ENCODE measurements around the gene FAM170B. TPM values are rescaled to one million over a fixed set of nuclear protein-coding genes. Genes with fewer than 3 reads are reported as not detected.

FAM170B gene
- total and polyA plus RNA-seq, 2 of the 4 experiments (the other 2 are of a cell fraction), result not detected

DNA sequence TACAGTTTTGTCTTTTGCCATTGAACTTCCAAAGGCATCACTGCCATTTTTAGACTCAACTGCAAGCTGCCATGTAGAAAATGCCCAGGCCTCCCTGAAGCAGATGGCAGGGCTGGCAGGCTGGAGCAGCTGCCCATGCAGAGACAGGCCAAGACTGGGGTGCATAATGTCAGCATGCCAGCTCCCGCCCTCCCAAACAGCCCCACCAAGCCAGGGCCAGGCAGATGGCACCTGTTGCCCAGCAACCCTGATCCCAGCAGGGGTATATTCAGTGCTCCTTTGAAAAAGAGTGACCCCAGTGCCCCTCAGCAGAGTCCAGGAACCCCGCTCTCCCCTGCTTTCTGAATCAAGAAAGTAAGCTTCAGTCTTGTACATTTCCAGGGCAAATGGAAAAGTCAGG lies 51.1 kb downstream of the FAM170B start:
- Histone ChIP-seq H2AK9ac (replicated peaks; ENCODE audit: low read depth, low read length, poor library complexity) (no peak overlapping the region), H4K91ac (ENCODE audit: insufficient read depth, low read depth, low read length) (no peak overlapping the region), H4K5ac (ENCODE audit: low read depth, low read length) (no peak overlapping the region), H3K9ac (ENCODE audit: low read depth, low read length) (no peak overlapping the region), H3K14ac (replicated peaks; ENCODE audit: low read depth, low read length) (no peak overlapping the region), H3K4ac (ENCODE audit: low read depth, low read length) (no peak overlapping the region), H2BK120ac (ENCODE audit: low read depth, low read length) (no peak overlapping the region), H2AK5ac (ENCODE audit: low read depth, low read length) (no peak overlapping the region), H2BK15ac (ENCODE audit: low read depth, low read length) (no peak overlapping the region), H3K4me1 (ENCODE audit: control insufficient read depth, insufficient read depth, low read length) (peaks cover 1% of the 10 kb centered on the region; the same call in 1 of the 2 replicates), H3K18ac (ENCODE audit: low read depth, low read length) (no peak overlapping the region), H3K23ac (ENCODE audit: low read depth, low read length) (no peak overlapping the region), H3K27me3 (ENCODE audit: control insufficient read depth, insufficient read depth, low read length) (no peaks in the 10 kb centered on the region), H3K9me1 (ENCODE audit: insufficient read depth, low read length) (peaks cover 3% of the 10 kb centered on the region; the same call in 1 of the 2 replicates), H3K79me1 (ENCODE audit: low read depth in 1 of 2, low read length in 2 of 2) (peaks cover 0 to 6% of the 10 kb centered on the region in 2 experiments; a peak in 1 of 4 replicates), H4K20me1 (ENCODE audit: insufficient read depth, low read length) (no peaks in the 10 kb centered on the region), H3K4me2 (ENCODE audit: low read depth, low read length) (no peak overlapping the region), H3K9me3 (ENCODE audit: control insufficient read depth, insufficient read depth, low read length) (peaks cover 3% of the 10 kb centered on the region; the same call in 1 of the 2 replicates), H3K56ac (ENCODE audit: extremely low read depth, insufficient read depth, low read length) (no peak overlapping the region), H3K27ac (ENCODE audit: insufficient read depth, low read length) (no peak overlapping the region), H4K8ac (ENCODE audit: low read depth in 2 of 2, low read length in 2 of 2) (no peak overlapping the region), H3K4me3 (ENCODE audit: insufficient read depth, low read depth, low read length) (no peak overlapping the region), H3K36me3 (ENCODE audit: control insufficient read depth, insufficient read depth, low read length) (no peaks in the 10 kb centered on the region; the same call in none of the 2 replicates), H2BK5ac (ENCODE audit: low read depth, low read length, poor library complexity, severe bottlenecking) (no peak overlapping the region), H2AFZ (replicated peaks; ENCODE audit: low read length, poor library complexity) (no peak overlapping the region), H2BK20ac (ENCODE audit: low read depth, low read length) (no peak overlapping the region)
- in situ Hi-C loops (cut with MboI; ENCODE audit: low sequenced_read_pairs) (no loop called here), intact Hi-C loops (cut with micrococcal nuclease) (no loop called here), dilution Hi-C loops (cut with HindIII; ENCODE audit: low sequenced_read_pairs, unreplicated experiment) (no loop called here)
- POLR2A ChIA-PET (ENCODE audit: unreplicated experiment), result no interaction called here
- ATAC-seq (ENCODE audit: low read depth) (no peak), DNase-seq (no peak)
- no peak for TF ChIP-seq ELK1 (IDR thresholded peaks at IDR 0.05; ENCODE audit: borderline replicate concordance, low read depth, low read length)
- no peak for TF ChIP-seq MXI1 (IDR thresholded peaks at IDR 0.05; ENCODE audit: borderline replicate concordance, low read depth, low read length)
- no peak for TF ChIP-seq CEBPB (IDR thresholded peaks at IDR 0.05; ENCODE audit: low read depth, low read length)
- no peak for TF ChIP-seq SMC3 (IDR thresholded peaks at IDR 0.05; ENCODE audit: low read depth, low read length)
- BruUV-seq (replicated peaks), result no TSS peak
- CTCF ChIA-PET, result no interaction called here
- no CpG with 5 or more reads among the region's 2 CpGs for WGBS, 2 experiments (ENCODE audit: extremely low coverage in 2 of 2, insufficient read length in 1 of 2)

Data from IMR-90 (cell line).